Natural killer cell treated with Interleukin-12 subunit alpha and Interleukin-12 subunit beta and Interleukin-15 and Interleukin-18, amount 100 ng/mL, for 72 hours (primary cell): ENCODE data around the gene SMARCC2. TPM values are rescaled to one million over a fixed set of nuclear protein-coding genes. Genes with fewer than 3 reads are reported as not detected.

Experiments
- ATAC-seq, 2 donors: fragments of 150-1000 bp; cut with Tn5 transposase in 1 of 2; sonication (Bioruptor Pico), chemical (Tn5 transposase) in 1 of 2; 2 replicates each; pipeline ENCODE4 v1.10.0; 2021
- DNase-seq: peaks from one replicate; pipeline ENCODE4 v3.0.0; 2022; ENCODE audit warnings: low spot score
- H3K27ac Mint-ChIP-seq, 2 donors: 1 replicate in 1 of 2; 2 replicates in 1 of 2; pipeline ENCODE4 v1.8.0; 2022; ENCODE audit warnings: mixed read lengths in 2 of 2, mild to moderate bottlenecking in 1 of 2, moderate library complexity in 1 of 2
- H3K27me3 Mint-ChIP-seq, 2 donors: 1 replicate in 1 of 2; 2 replicates in 1 of 2; pipeline ENCODE4 v1.8.0; 2022; ENCODE audit warnings: mixed read lengths in 2 of 2
- H3K36me3 Mint-ChIP-seq: one replicate; pipeline ENCODE4 v1.8.0; 2022; ENCODE audit warnings: mixed read lengths
- H3K4me1 Mint-ChIP-seq, 2 donors: 1 replicate in 1 of 2; 2 replicates in 1 of 2; pipeline ENCODE4 v1.8.0; 2022; ENCODE audit warnings: low read depth in 2 of 2, mixed read lengths in 2 of 2, mild to moderate bottlenecking in 1 of 2
- H3K4me3 Mint-ChIP-seq: one replicate; pipeline ENCODE4 v1.8.0; 2022; ENCODE audit warnings: mixed read lengths
- H3K9me3 Mint-ChIP-seq: 2 replicates; pipeline ENCODE4 v1.8.0; 2022; ENCODE audit warnings: mixed read lengths
- total RNA-seq, 2 donors: library from RNA; stranded (reverse); gene quantifications; one replicate each; pipeline ENCODE4 v1.2.3, GENCODE V29; 2022

The SMARCC2 gene
- total RNA-seq, 2 donors from 2014 or later: 102 to 166 TPM

- Mint-ChIP-seq H3K4me3 (peak within 1 kb of the TSS; percentile 99), H3K36me3 (no peaks in the 10 kb centered on the region), H3K27ac (peak within 1 kb of the TSS; percentile 98 to 100), H3K9me3 (no peaks in the 10 kb centered on the region), H3K4me1 (peaks cover 35 to 48% of the 10 kb centered on the region in 2 donors), H3K27me3 (no peaks in the 10 kb centered on the region)
- peak; percentile 94 for DNase-seq
- peak; percentile 91 to 93 for ATAC-seq
These were observed 32.7 kb upstream of the SMARCC2 start, which contains the start of gene RNF41 for GRCh38 chr12:56221757-56222530. TSS of gene RNF41 (minus strand) at chr12:56221922. CDS start at chr12:56214047, 7,875 bp downstream.

- Mint-ChIP-seq H3K9me3 (no peaks in the 10 kb centered on the region), H3K36me3 (no peaks in the 10 kb centered on the region), H3K27ac (peak overlapping the region; percentile 98 to 100), H3K4me3 (peak overlapping the region; percentile 99), H3K27me3 (no peaks in the 10 kb centered on the region), H3K4me1 (peaks cover 38 to 48% of the 10 kb centered on the region in 2 donors)
- no peak for DNase-seq
- peak; percentile 42 to 64 for ATAC-seq
These were observed 32.0 kb upstream of the SMARCC2 start for GRCh38 chr12:56221232-56221756.

GRCh38 chr12:56220611-56221231 is 31.4 kb upstream of the SMARCC2 start:
- H3K36me3 Mint-ChIP-seq: no peaks in the 10 kb centered on the region
- ATAC-seq: no peak
- H3K27me3 Mint-ChIP-seq: no peaks in the 10 kb centered on the region
- H3K4me1 Mint-ChIP-seq: peaks cover 38 to 47% of the 10 kb centered on the region in 2 donors
- H3K9me3 Mint-ChIP-seq: no peaks in the 10 kb centered on the region
- H3K4me3 Mint-ChIP-seq: peak overlapping the region; percentile 99
- peak overlapping the region; percentile 98 to 100 for H3K27ac Mint-ChIP-seq
- no peak for DNase-seq

GRCh38 chr12:56219840-56220239 is 30.6 kb upstream of the SMARCC2 start:
- no peak overlapping the region for H3K4me3 Mint-ChIP-seq
- H3K36me3 Mint-ChIP-seq: peaks cover 6% of the 10 kb centered on the region
- DNase-seq (no peak), ATAC-seq (no peak)
- H3K4me1 Mint-ChIP-seq: peaks cover 33 to 38% of the 10 kb centered on the region in 2 donors
- H3K9me3 Mint-ChIP-seq: no peaks in the 10 kb centered on the region
- no peaks in the 10 kb centered on the region for H3K27me3 Mint-ChIP-seq
- no peak overlapping the region for H3K27ac Mint-ChIP-seq

DNA sequence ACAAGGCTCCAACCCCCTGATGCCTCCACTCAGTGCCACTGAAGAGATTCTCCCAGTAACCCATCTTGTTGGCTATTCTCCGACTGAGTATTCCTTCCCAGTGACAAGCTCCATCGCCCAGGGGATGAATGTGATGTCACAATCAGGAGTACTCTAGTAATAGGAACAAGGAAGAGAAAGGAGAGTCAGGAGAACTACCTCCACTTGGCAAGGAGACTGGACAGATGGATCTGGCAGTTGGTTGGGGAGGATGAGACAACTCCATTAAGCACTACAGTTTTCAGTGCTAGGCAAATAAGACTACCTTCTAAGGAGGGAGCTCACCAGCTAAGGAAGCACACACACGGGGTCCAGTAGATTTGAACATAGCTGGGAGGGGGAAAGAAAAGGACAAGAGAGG is 27.2 kb upstream of the SMARCC2 start:
- H3K27ac Mint-ChIP-seq: no peak overlapping the region
- H3K9me3 Mint-ChIP-seq: no peaks in the 10 kb centered on the region
- H3K36me3 Mint-ChIP-seq: peaks cover 15% of the 10 kb centered on the region
- no peak for ATAC-seq
- H3K27me3 Mint-ChIP-seq: no peaks in the 10 kb centered on the region
- peaks cover 11 to 16% of the 10 kb centered on the region in 2 donors for H3K4me1 Mint-ChIP-seq
- H3K4me3 Mint-ChIP-seq: no peak overlapping the region
- DNase-seq: no peak

DNA sequence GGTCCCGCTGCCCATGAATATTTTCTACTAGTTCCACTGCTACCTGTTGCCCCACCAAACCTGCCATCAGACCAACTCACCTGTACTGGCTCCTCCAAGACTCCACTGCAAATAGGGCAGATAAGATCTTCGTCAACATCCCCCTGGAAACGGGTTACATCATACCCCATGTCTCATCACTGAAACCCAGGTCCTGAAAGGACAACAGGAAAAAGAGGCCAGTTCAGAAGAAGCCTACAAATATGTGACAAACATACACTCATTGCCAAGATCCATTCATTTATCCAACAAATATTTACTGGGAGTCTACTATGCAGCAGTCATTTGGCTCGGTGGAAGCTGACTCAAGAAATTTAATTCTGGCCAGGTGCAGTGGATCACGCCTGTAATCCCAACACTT is 24.6 kb upstream of the SMARCC2 start:
- peaks cover 0 to 7% of the 10 kb centered on the region in 2 donors for H3K4me1 Mint-ChIP-seq
- no peak overlapping the region for H3K27ac Mint-ChIP-seq
- H3K4me3 Mint-ChIP-seq: no peak overlapping the region
- H3K9me3 Mint-ChIP-seq: no peaks in the 10 kb centered on the region
- H3K27me3 Mint-ChIP-seq: no peaks in the 10 kb centered on the region
- ATAC-seq: no peak
- peaks cover 19% of the 10 kb centered on the region for H3K36me3 Mint-ChIP-seq
- DNase-seq: no peak

GRCh38 chr12:56212361-56212760 is 23.1 kb upstream of the SMARCC2 start:
- Mint-ChIP-seq H3K4me3 (no peak overlapping the region), H3K27ac (no peak overlapping the region), H3K27me3 (no peaks in the 10 kb centered on the region), H3K36me3 (peaks cover 22% of the 10 kb centered on the region), H3K9me3 (no peaks in the 10 kb centered on the region), H3K4me1 (peaks cover 0 to 7% of the 10 kb centered on the region in 2 donors)
- ATAC-seq (no peak), DNase-seq (no peak)

GRCh38 chr12:56208006-56208405 is 18.7 kb upstream of the SMARCC2 start:
- DNase-seq (no peak), ATAC-seq (no peak)
- Mint-ChIP-seq H3K27ac (no peak overlapping the region), H3K4me3 (no peak overlapping the region), H3K4me1 (peaks cover 0 to 7% of the 10 kb centered on the region in 2 donors), H3K36me3 (peaks cover 22% of the 10 kb centered on the region), H3K27me3 (no peaks in the 10 kb centered on the region), H3K9me3 (no peaks in the 10 kb centered on the region)

DNA sequence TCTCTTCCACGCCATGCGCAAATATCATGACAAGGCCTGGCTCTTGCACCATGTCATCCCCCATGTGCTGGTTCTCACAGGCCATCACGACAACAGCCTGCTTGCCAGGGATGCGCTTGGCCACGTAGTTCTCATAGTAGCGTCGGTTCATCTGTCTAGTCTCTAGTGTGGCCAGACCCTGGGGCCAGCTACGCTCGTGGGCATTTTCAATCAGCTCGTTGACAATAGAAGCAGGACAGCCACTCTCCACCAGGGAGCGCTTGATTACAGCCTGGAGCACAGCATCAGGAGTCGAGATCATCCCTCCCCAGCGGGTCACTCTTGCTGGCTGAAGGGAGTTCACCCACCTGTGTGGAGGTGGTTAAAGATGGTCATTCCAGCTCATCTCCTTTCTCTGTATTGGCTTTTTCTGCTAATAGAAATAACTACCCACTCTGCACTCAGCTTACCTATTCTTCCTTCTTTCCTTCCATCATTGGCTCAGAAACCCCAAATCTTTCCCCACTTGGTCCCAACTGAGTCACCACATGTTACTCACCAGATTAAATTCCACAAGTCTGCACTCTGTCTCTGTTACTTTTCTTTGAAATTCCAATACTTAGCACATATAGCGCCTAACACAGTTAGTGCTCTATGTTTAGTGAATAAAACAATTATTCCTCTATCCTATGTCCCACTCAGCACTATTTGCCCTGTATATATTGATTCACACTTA is 17.3 kb upstream of the SMARCC2 start:
- Mint-ChIP-seq H3K27me3 (no peaks in the 10 kb centered on the region), H3K4me3 (no peak overlapping the region), H3K36me3 (peaks cover 22% of the 10 kb centered on the region), H3K4me1 (peaks cover 0 to 7% of the 10 kb centered on the region in 2 donors), H3K9me3 (no peaks in the 10 kb centered on the region), H3K27ac (no peak overlapping the region)
- no peak for DNase-seq
- peak; percentile 59 to 62 for ATAC-seq

- H3K9me3 Mint-ChIP-seq: no peaks in the 10 kb centered on the region
- no peaks in the 10 kb centered on the region for H3K27me3 Mint-ChIP-seq
- peaks cover 17% of the 10 kb centered on the region for H3K36me3 Mint-ChIP-seq
- peaks cover 0 to 7% of the 10 kb centered on the region in 2 donors for H3K4me1 Mint-ChIP-seq
- no peak overlapping the region for H3K4me3 Mint-ChIP-seq
- DNase-seq: no peak
- no peak for ATAC-seq
- H3K27ac Mint-ChIP-seq: no peak overlapping the region
These were observed 16.2 kb upstream of the SMARCC2 start for GRCh38 chr12:56205445-56205844.

GRCh38 chr12:56204275-56204674 is 15.0 kb upstream of the SMARCC2 start:
- Mint-ChIP-seq H3K4me1 (peaks cover 0 to 7% of the 10 kb centered on the region in 2 donors), H3K4me3 (no peak overlapping the region), H3K36me3 (peaks cover 17% of the 10 kb centered on the region), H3K9me3 (no peaks in the 10 kb centered on the region), H3K27ac (peak overlapping the region in 1 of 2 donors; percentile 4), H3K27me3 (no peaks in the 10 kb centered on the region)
- ATAC-seq (no peak), DNase-seq (no peak)

GRCh38 chr12:56202838-56203237 is 13.6 kb upstream of the SMARCC2 start:
- Mint-ChIP-seq H3K36me3 (peaks cover 17% of the 10 kb centered on the region), H3K27ac (peak overlapping the region in 1 of 2 donors; percentile 58), H3K9me3 (no peaks in the 10 kb centered on the region), H3K4me1 (peaks cover 0 to 7% of the 10 kb centered on the region in 2 donors), H3K27me3 (no peaks in the 10 kb centered on the region), H3K4me3 (no peak overlapping the region)
- DNase-seq: no peak
- no peak for ATAC-seq

GRCh38 chr12:56202366-56202765 is 13.1 kb upstream of the SMARCC2 start:
- H3K36me3 Mint-ChIP-seq: peaks cover 13% of the 10 kb centered on the region
- peaks cover 0 to 7% of the 10 kb centered on the region in 2 donors for H3K4me1 Mint-ChIP-seq
- DNase-seq (no peak), ATAC-seq (no peak)
- H3K27ac Mint-ChIP-seq: peak overlapping the region in 1 of 2 donors; percentile 58
- H3K27me3 Mint-ChIP-seq: no peaks in the 10 kb centered on the region
- no peak overlapping the region for H3K4me3 Mint-ChIP-seq
- H3K9me3 Mint-ChIP-seq: no peaks in the 10 kb centered on the region
